T-helper 2 cell treated with Interferon-gamma antibody and Interleukin-4, amounts not matched to agents 5 μg/mL and 100 μg/mL, for 36 hours (primary cell): Measurements from ENCODE around the gene GSX1.

Source experiments
- DNase-seq: peaks from one replicate; pipeline ENCODE4 v3.0.0; 2021; ENCODE audit warnings: low spot score
- H3K27ac Mint-ChIP-seq: one replicate; pipeline ENCODE4 v1.8.0; 2021; ENCODE audit warnings: mild to moderate bottlenecking, mixed read lengths
- H3K27me3 Mint-ChIP-seq: one replicate; pipeline ENCODE4 v1.8.0; 2021; ENCODE audit warnings: low read depth, mixed read lengths
- H3K36me3 Mint-ChIP-seq: one replicate; pipeline ENCODE4 v1.8.0; 2021; ENCODE audit warnings: low read depth, mixed read lengths
- H3K4me1 Mint-ChIP-seq: one replicate; pipeline ENCODE4 v1.8.0; 2021; ENCODE audit warnings: low read depth, mixed read lengths
- H3K4me3 Mint-ChIP-seq: one replicate; pipeline ENCODE4 v1.8.0; 2022; ENCODE audit warnings: mild to moderate bottlenecking, moderate library complexity, mixed read lengths
- H3K9me3 Mint-ChIP-seq: one replicate; pipeline ENCODE4 v1.8.0; 2021; ENCODE audit warnings: mixed read lengths

The GSX1 gene

DNA sequence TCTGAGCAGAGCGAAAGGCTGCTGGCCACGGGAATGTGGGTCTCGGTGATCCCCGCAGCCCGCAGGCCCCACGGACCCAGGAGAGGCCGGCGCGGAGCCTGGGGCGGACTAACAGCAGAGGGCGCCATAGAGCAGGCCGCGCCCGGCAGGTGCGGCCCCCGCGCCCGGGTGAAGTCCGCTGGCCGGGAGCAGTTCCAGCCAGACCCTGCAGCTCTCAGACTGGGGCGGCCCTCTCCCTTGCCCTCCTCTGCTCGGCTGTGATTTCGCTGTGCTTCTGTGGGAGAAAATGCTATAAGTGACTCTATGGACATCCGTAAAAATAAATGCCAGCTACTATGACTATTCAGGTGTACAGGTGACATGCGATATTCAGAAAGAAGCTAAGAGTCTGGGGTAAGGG is 37.7 kb downstream of the GSX1 start:
- H3K27ac Mint-ChIP-seq: no peak overlapping the region
- peaks cover 8% of the 10 kb centered on the region for H3K4me1 Mint-ChIP-seq
- no peaks in the 10 kb centered on the region for H3K9me3 Mint-ChIP-seq
- H3K27me3 Mint-ChIP-seq: peaks cover 55% of the 10 kb centered on the region
- peak overlapping the region; percentile 18 for H3K4me3 Mint-ChIP-seq
- peak; percentile 50 for DNase-seq
- H3K36me3 Mint-ChIP-seq: no peaks in the 10 kb centered on the region

DNA sequence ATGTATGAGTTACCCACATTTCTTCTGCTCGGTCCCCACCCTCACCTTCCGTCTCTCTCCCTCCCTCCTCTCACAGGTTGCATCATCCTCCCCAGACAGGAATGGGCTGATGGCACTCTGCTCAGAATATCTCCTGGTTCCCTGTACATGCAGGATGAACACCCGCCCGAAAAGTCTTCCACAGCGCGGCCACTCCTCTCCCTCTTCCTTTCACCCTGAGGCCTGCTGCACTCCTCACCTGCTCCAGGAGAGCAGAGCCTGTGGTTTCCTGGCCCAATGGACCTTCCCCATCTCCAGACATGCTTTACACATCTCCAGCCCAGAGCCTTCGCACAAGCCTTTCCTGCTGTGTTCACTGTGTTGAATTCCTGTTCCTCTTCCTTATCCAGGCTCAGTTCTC is 40.9 kb downstream of the GSX1 start:
- H3K9me3 Mint-ChIP-seq: no peaks in the 10 kb centered on the region
- no peak overlapping the region for H3K27ac Mint-ChIP-seq
- H3K27me3 Mint-ChIP-seq: peaks cover 31% of the 10 kb centered on the region
- H3K4me3 Mint-ChIP-seq: no peak overlapping the region
- no peaks in the 10 kb centered on the region for H3K36me3 Mint-ChIP-seq
- peaks cover 5% of the 10 kb centered on the region for H3K4me1 Mint-ChIP-seq
- DNase-seq: no peak

DNA sequence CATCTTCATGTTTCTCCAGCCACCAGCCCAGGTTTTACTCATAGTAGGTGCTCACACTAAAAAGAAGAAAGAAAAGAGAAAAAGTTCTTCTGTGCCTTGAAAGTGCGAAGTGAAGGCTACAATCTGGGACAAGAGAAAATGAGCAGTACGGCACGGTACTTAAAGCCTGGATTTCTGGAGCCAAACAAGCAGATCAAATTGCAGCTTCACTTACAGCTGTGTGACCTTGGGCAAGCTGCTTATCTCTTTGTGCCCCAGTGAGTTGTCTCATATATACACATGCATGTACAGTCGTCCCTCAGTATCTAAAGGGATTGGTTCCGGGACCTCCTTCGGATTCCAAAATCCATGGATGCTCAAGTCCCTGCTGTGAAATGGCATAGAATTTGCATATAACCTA is 41.8 kb downstream of the GSX1 start:
- Mint-ChIP-seq H3K27ac (no peak overlapping the region), H3K4me3 (no peak overlapping the region), H3K4me1 (peaks cover 3% of the 10 kb centered on the region), H3K27me3 (peaks cover 29% of the 10 kb centered on the region), H3K9me3 (no peaks in the 10 kb centered on the region), H3K36me3 (no peaks in the 10 kb centered on the region)
- DNase-seq: no peak

DNA sequence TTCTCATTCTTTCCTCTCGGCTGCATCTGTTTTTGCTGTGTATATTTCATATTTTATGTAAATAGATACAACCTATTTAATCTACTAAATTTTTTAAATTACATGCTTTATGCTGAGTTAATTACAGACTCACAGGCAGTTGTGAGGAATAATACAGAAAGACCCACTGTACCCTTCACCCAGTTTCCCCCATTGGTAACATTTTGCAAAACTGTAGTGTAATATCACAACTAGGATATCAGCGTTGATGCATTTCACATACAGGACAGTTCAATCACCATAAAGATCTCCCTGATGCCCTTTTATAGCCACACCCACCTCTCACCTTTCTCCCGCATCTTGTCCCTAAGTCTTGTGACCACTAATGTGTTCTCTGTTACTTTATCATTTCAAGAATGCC is 43.5 kb downstream of the GSX1 start:
- Mint-ChIP-seq H3K4me1 (no peaks in the 10 kb centered on the region), H3K9me3 (no peaks in the 10 kb centered on the region), H3K27ac (no peak overlapping the region), H3K27me3 (peaks cover 21% of the 10 kb centered on the region), H3K4me3 (no peak overlapping the region), H3K36me3 (no peaks in the 10 kb centered on the region)
- no peak for DNase-seq

DNA sequence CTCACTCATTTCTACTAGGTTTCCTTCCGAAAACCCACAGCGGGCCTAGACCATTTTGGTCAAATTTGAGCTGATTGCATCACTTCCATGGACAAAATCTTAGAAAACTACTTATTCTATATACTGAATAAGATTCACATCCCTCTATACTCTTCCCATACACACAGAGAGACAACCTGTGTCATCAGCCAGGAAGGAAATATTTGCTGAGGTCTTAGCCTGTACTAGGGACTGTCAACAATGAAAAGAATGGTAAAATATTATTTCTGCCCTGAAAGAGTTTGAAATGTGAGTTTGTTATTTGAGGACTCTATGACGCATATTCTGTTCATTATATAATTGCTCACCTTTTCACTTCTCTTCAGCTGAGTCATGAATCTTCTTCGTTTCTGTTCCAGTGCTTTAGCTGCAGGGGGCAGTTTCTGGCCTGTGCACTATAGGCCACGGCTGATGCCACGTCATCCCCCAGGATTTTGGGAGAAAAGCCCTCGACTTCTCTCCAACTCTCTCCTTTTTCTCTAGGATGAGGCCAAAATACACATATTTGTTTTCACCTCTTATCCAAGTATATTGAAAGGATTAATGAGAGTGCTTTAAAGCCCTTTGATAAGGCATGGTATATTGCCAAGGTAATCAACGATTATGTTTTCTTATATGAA is 47.7 kb downstream of the GSX1 start:
- no peak for DNase-seq
- H3K27me3 Mint-ChIP-seq: peaks cover 10% of the 10 kb centered on the region
- H3K9me3 Mint-ChIP-seq: no peaks in the 10 kb centered on the region
- H3K4me1 Mint-ChIP-seq: no peaks in the 10 kb centered on the region
- H3K4me3 Mint-ChIP-seq: no peak overlapping the region
- H3K27ac Mint-ChIP-seq: no peak overlapping the region
- H3K36me3 Mint-ChIP-seq: no peaks in the 10 kb centered on the region

DNA sequence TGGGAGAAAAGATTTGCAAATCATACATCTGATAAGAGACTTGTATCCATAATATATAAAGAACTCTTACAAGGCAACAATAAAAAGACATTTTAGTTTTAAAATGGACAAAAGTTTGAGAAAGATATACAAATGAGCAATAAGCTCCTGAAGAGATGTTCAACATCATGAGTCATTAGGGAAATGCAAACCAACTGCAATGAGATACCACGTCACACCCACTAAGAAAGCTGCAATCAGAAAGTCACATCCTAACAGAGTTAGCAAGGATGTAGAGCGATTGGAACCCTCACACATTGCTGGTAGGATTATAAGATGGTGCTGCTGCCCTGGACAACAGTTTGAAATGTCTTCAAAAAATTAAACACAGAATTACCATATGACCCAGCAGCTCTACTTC is 50.3 kb downstream of the GSX1 start:
- H3K27me3 Mint-ChIP-seq: peaks cover 15% of the 10 kb centered on the region
- DNase-seq: no peak
- no peaks in the 10 kb centered on the region for H3K4me1 Mint-ChIP-seq
- no peaks in the 10 kb centered on the region for H3K36me3 Mint-ChIP-seq
- H3K9me3 Mint-ChIP-seq: no peaks in the 10 kb centered on the region
- H3K27ac Mint-ChIP-seq: no peak overlapping the region
- no peak overlapping the region for H3K4me3 Mint-ChIP-seq
